Stomach smooth muscle (tissue), 2 donors: ENCODE results near the gene YBX3.

ENCODE experiments used
- H3K27ac ChIP-seq: one replicate; pipeline ENCODE4 v1.7.0; 2013; ENCODE audit warnings: mild to moderate bottlenecking, low read length, inconsistent platforms
- H3K27me3 ChIP-seq, 2 donors: one replicate each; pipeline ENCODE4 v1.7.0; 2013; ENCODE audit warnings: low read length in 2 of 2; ENCODE audit not compliant: insufficient read depth in 2 of 2, control insufficient read depth in 1 of 2
- H3K36me3 ChIP-seq, 2 donors: one replicate each; pipeline ENCODE4 v1.7.0; 2013; ENCODE audit warnings: low read length in 2 of 2; ENCODE audit not compliant: control insufficient read depth in 2 of 2, insufficient read depth in 2 of 2
- H3K4me1 ChIP-seq: one replicate; pipeline ENCODE4 v1.7.0; 2013; ENCODE audit warnings: low read length; ENCODE audit not compliant: control insufficient read depth, insufficient read depth
- H3K4me3 ChIP-seq, 2 donors: one replicate each; pipeline ENCODE4 v1.7.0; 2013; ENCODE audit warnings: low read length in 2 of 2
- H3K9ac ChIP-seq, 2 donors: one replicate each; pipeline ENCODE4 v1.7.0; 2013; ENCODE audit warnings: low read length in 2 of 2, mild to moderate bottlenecking in 1 of 2
- H3K9me3 ChIP-seq, 2 donors: one replicate each; pipeline ENCODE4 v1.7.0; 2013; ENCODE audit warnings: low read length in 2 of 2; ENCODE audit not compliant: control insufficient read depth in 2 of 2
- donor health status: healthy.
- donor health status: Pancreatic carcinoma.

Gene YBX3

GRCh38 chr12:10739157-10740118 lies 16.3 kb upstream of the YBX3 start:
- H3K4me1 ChIP-seq: no peaks in the 10 kb centered on the region
- H3K27ac ChIP-seq: no peak overlapping the region
- no peaks in the 10 kb centered on the region for H3K36me3 ChIP-seq
- peaks cover 0 to 4% of the 10 kb centered on the region in 2 donors for H3K27me3 ChIP-seq
- H3K9me3 ChIP-seq: no peaks in the 10 kb centered on the region
- H3K4me3 ChIP-seq: no peak overlapping the region
- no peak overlapping the region for H3K9ac ChIP-seq

- no peak overlapping the region for H3K4me3 ChIP-seq
- no peaks in the 10 kb centered on the region for H3K36me3 ChIP-seq
- no peaks in the 10 kb centered on the region for H3K4me1 ChIP-seq
- peaks cover 3 to 4% of the 10 kb centered on the region in 2 donors for H3K27me3 ChIP-seq
- no peak overlapping the region for H3K9ac ChIP-seq
- H3K9me3 ChIP-seq: no peaks in the 10 kb centered on the region
- H3K27ac ChIP-seq: no peak overlapping the region
Observed at GRCh38 chr12:10737249-10737648, 14.1 kb upstream of the YBX3 start.

DNA sequence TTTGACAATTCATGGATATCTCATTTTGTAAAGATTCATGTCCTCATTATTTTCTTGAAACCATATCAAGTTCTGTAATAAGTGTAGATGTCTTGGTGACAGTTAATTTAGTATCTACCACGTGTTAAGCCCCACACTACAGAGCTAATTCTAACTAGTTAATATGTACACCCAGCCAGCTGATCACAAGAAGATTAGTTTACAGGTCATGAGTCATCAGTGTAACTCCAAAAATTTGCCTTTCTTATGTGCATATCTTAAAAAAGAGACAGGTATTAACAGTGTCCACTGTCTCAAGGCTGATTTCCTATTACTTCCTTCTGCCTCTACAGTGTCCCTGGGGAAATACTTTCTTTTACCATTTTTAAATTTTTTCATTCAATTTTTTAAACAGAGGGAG lies 13.3 kb upstream of the YBX3 start:
- H3K36me3 ChIP-seq: no peaks in the 10 kb centered on the region
- H3K4me1 ChIP-seq: no peaks in the 10 kb centered on the region
- H3K9me3 ChIP-seq: no peaks in the 10 kb centered on the region
- no peak overlapping the region for H3K27ac ChIP-seq
- H3K4me3 ChIP-seq: no peak overlapping the region
- H3K9ac ChIP-seq: no peak overlapping the region
- peaks cover 3 to 4% of the 10 kb centered on the region in 2 donors for H3K27me3 ChIP-seq

GRCh38 chr12:10735428-10735827 lies 12.3 kb upstream of the YBX3 start:
- Histone ChIP-seq H3K9me3 (no peaks in the 10 kb centered on the region), H3K9ac (no peak overlapping the region), H3K27ac (no peak overlapping the region), H3K27me3 (peaks cover 3 to 4% of the 10 kb centered on the region in 2 donors), H3K4me3 (no peak overlapping the region), H3K36me3 (no peaks in the 10 kb centered on the region), H3K4me1 (no peaks in the 10 kb centered on the region)

DNA sequence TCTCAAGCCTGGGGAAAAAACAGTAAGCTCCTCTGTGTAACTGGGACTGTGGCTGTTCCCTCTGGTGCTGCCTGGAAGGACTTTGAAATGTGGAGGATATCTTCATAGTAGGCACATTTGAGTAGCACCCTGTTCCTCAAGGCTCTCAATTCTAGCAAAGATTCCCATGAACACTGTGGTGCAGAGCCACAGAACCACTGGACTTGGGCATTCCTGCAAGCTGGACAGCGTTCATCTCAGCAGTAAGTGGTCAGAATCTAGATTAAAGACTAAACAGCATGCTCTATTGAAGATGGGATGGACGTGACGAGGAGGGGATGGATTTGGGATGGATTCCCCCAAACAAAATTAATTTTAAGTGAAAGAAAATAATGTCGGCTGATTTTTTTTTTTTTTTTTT lies 9.4 kb upstream of the YBX3 start:
- no peaks in the 10 kb centered on the region for H3K4me1 ChIP-seq
- H3K9me3 ChIP-seq: no peaks in the 10 kb centered on the region
- H3K27me3 ChIP-seq: peaks cover 3 to 4% of the 10 kb centered on the region in 2 donors
- H3K27ac ChIP-seq: no peak overlapping the region
- H3K4me3 ChIP-seq: no peak overlapping the region
- no peak overlapping the region for H3K9ac ChIP-seq
- no peaks in the 10 kb centered on the region for H3K36me3 ChIP-seq

- Histone ChIP-seq H3K27me3 (peaks cover 3 to 4% of the 10 kb centered on the region in 2 donors), H3K9me3 (no peaks in the 10 kb centered on the region), H3K27ac (no peak overlapping the region), H3K4me3 (no peak overlapping the region), H3K9ac (no peak overlapping the region), H3K4me1 (no peaks in the 10 kb centered on the region), H3K36me3 (no peaks in the 10 kb centered on the region)
Observed at GRCh38 chr12:10732066-10732465, 8.9 kb upstream of the YBX3 start.

- no peaks in the 10 kb centered on the region for H3K4me1 ChIP-seq
- peaks cover 2 to 3% of the 10 kb centered on the region in 2 donors for H3K27me3 ChIP-seq
- H3K27ac ChIP-seq: no peak overlapping the region
- H3K36me3 ChIP-seq: no peaks in the 10 kb centered on the region
- no peak overlapping the region for H3K4me3 ChIP-seq
- H3K9ac ChIP-seq: no peak overlapping the region
- H3K9me3 ChIP-seq: no peaks in the 10 kb centered on the region
Observed at GRCh38 chr12:10730559-10730958, 7.4 kb upstream of the YBX3 start.

- H3K36me3 ChIP-seq: no peaks in the 10 kb centered on the region
- H3K27me3 ChIP-seq: peaks cover 0 to 3% of the 10 kb centered on the region in 2 donors
- H3K4me1 ChIP-seq: peaks cover 5% of the 10 kb centered on the region
Observed at GRCh38 chr12:10728091-10728490, 5.0 kb upstream of the YBX3 start.

GRCh38 chr12:10726945-10727344 lies 3.8 kb upstream of the YBX3 start:
- Histone ChIP-seq H3K9ac (no peak overlapping the region), H3K9me3 (no peaks in the 10 kb centered on the region), H3K4me1 (peaks cover 5% of the 10 kb centered on the region), H3K4me3 (no peak overlapping the region), H3K36me3 (no peaks in the 10 kb centered on the region), H3K27ac (no peak overlapping the region), H3K27me3 (no peaks in the 10 kb centered on the region)

More at GRCh38 chr12:10728091-10728490, 5.0 kb upstream of the YBX3 start:
- Histone ChIP-seq H3K4me3 (no peak overlapping the region), H3K9me3 (no peaks in the 10 kb centered on the region), H3K9ac (no peak overlapping the region), H3K27ac (no peak overlapping the region)

DNA sequence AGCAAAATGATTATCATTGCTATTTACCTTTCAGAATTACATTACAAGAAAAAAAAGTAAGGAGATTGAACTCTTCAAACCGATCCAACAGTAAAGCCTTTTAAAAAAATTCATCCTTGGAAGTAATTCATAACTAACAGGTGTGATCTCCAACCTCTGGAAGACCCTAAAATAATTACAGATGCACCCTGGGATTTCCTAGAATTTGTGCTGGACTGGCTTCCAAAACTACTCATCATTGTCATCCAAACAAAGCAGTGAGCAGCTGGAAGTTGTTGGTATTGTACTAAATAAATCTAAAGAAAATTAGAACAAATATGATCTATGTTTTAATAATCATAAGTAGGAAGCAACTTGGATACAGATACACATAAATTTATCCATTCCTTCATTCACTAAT lies 1.9 kb upstream of the YBX3 start:
- H3K27me3 ChIP-seq: no peaks in the 10 kb centered on the region
- H3K36me3 ChIP-seq: no peaks in the 10 kb centered on the region
- no peak overlapping the region for H3K27ac ChIP-seq
- no peak overlapping the region for H3K9ac ChIP-seq
- no peak overlapping the region for H3K4me3 ChIP-seq
- peaks cover 5% of the 10 kb centered on the region for H3K4me1 ChIP-seq
- no peaks in the 10 kb centered on the region for H3K9me3 ChIP-seq

- H3K4me3 ChIP-seq: peak overlapping the region; percentile 94 to 95
- peaks cover 9% of the 10 kb centered on the region for H3K4me1 ChIP-seq
- H3K27me3 ChIP-seq: no peaks in the 10 kb centered on the region
- H3K9ac ChIP-seq: peak overlapping the region; percentile 93 to 99
- H3K9me3 ChIP-seq: no peaks in the 10 kb centered on the region
- H3K36me3 ChIP-seq: no peaks in the 10 kb centered on the region
- H3K27ac ChIP-seq: peak overlapping the region; percentile 92
Observed at GRCh38 chr12:10722502-10722904, 620 bp downstream of the YBX3 start.
